DMS114 treated with DMSO at 0.1 percent for 48 hours (cell line): ENCODE data around the gene LONP1.
"Not testable (repeated sequence)": the region's sequence is repeated elsewhere in the genome, so short reads cannot be mapped to it uniquely, and the experiment has no call there.

Experiments used
- DNase-seq: peaks from one replicate; lab custom pipeline; 2025; ENCODE audit not compliant: unreplicated experiment; lab: John Stamatoyannopoulos, UW

Gene LONP1, protein sequence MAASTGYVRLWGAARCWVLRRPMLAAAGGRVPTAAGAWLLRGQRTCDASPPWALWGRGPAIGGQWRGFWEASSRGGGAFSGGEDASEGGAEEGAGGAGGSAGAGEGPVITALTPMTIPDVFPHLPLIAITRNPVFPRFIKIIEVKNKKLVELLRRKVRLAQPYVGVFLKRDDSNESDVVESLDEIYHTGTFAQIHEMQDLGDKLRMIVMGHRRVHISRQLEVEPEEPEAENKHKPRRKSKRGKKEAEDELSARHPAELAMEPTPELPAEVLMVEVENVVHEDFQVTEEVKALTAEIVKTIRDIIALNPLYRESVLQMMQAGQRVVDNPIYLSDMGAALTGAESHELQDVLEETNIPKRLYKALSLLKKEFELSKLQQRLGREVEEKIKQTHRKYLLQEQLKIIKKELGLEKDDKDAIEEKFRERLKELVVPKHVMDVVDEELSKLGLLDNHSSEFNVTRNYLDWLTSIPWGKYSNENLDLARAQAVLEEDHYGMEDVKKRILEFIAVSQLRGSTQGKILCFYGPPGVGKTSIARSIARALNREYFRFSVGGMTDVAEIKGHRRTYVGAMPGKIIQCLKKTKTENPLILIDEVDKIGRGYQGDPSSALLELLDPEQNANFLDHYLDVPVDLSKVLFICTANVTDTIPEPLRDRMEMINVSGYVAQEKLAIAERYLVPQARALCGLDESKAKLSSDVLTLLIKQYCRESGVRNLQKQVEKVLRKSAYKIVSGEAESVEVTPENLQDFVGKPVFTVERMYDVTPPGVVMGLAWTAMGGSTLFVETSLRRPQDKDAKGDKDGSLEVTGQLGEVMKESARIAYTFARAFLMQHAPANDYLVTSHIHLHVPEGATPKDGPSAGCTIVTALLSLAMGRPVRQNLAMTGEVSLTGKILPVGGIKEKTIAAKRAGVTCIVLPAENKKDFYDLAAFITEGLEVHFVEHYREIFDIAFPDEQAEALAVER

DNA sequence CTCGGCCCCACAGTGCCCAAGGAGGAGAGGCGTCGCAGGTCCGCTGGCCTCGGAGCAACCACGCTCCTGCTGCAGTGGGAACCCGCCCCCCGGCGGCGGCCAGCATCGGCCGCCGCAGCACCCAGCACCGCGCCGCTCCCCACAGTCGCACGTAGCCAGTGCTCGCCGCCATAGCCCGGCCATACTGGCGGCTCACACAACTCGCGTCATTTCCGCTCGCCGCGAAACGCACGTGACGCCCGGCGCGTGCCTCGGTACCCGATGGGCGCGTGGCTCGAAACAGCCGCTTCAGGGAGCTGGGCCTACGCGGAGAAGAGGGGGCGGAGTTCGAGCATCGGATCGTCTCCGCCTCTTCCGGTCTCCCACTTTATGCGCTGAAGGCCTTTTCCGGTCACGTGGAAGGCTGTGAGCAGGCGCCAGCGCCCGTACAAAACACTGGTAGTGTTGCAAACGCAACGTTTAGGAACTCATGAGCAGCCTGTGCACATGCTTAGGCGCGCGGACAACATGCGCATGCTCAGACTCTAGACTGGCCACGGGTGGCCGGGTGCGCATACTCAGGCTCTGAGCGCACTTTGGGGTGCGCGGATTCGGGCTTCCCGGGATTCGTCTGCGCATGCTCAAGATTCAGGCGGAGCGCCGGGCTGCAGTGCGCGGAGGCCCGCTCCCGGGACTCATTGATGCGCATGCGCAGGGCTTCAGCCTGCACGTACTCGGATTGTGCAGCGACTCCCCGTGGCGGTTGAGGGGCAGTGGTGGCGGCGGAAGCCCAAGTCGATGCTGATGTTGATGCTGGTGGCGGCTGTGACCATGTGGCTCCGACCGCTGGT lies at the start of gene LONP1, which contains the start of gene CATSPERD:
Gene LONP1, minus strand, starts transcription at position 186 of the 830 bp plus-strand sequence. Its CDS starts 14 bp downstream, at position 172.
Gene CATSPERD, plus strand, starts transcription at position 677 of the 830 bp plus-strand sequence. Its CDS starts 101 bp downstream, at position 778.
- peak; percentile 93 for DNase-seq

DNA sequence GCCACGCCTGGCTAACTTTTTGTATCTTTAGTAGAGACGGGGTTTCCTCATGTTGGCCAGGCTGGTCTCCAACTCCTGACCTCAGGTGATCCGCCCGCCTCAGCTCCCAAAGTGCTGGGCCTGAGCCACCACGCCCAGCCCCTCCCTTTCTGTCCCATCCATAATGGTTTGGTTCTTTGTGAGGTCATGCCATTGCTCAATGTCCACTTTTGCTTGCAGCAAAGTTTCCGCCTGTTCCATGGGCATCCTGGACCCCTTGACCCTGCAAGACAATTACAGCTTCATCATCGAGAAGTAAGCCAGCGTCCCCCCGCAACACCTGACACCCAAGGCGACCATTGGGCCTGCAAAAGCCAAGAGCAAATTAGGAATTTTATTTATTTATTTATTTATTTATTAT lies 48.0 kb upstream of the LONP1 start:
- DNase-seq, result no peak

DNA sequence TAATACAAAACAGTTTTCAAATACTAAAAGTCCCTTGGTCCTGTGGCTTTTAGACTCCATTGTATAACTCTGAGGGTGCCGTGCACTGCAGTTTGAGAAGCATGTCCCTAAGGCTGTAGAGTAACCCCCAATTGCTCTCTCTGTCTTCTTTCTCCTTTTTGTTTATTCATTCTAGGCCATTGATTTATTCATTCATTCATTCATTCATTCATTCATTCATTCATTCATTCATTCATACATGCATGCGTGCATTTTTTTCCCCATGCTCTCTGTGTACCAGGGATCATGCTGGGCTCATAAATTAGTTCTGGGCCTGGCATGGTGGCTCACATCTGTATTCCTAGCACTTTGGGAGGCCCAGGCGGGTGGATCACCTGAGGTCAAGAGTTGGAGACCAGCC lies 45.3 kb upstream of the LONP1 start:
- no peak for DNase-seq

DNA sequence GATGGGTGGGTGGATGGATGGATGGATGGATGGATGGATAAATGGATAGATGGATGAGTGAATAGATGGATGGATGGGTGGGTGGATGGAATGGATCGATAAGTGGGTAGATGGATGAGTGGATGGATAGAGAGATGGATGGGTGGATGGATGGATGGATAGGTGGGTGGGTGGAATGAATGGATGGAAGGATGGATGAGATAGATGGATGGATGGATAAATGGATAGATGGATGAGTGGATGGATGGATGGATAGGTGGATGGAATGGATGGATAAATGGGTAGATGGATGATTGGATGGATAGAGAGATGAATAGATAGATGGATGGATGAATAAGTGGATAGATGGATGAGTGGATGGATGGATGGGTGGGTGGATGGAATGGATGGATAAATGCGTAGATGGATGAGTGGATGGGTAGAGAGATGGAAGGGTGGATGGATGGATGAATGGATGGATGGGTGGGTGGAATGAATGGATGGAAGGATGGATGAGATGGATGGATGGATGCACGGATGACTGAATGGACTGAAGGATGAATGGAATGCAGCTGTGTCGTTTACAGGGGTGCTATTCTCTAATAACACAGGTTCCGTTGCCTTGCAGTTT lies 42.8 kb upstream of the LONP1 start:
- no peak for DNase-seq

DNA sequence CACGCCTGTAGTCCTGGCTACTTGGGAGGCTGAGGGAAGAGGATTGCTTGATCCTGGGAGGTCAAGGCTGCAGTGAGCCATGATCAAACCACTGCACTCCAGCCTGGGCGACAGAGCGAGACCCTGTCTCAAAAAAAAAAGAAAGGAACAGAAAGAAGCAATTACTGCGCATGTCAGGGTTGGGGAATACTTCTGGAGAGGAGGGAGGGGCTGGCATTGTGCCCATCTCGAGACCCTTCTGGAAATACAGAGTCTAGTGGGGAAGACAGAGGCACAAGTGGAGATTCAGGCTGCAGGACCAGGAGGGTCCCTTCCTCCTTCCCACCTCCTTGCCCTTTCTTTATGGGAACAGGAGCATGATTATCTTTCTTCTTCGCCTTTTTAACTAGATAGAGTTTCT lies 33.8 kb upstream of the LONP1 start:
- DNase-seq, result no peak

DNA sequence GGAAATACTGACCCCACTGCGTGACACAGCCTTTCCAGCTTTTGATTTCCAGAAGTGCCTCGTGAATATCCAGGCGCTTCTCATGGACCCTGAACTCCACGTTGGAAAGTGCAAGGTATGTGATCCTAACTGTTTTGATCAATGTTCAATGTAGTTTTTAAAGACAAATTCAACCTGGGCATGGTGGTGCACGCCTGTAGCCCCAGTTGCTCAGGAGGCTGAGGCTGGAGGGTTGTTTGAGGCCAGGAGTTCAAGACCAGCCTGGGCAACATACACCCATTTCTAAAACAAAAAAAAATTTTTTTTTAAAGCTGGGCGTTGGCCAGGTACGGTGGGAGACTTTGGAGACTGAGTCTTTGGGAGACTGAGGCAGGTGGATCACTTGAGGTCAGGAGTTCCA lies 31.8 kb upstream of the LONP1 start:
- DNase-seq, result no peak

DNA sequence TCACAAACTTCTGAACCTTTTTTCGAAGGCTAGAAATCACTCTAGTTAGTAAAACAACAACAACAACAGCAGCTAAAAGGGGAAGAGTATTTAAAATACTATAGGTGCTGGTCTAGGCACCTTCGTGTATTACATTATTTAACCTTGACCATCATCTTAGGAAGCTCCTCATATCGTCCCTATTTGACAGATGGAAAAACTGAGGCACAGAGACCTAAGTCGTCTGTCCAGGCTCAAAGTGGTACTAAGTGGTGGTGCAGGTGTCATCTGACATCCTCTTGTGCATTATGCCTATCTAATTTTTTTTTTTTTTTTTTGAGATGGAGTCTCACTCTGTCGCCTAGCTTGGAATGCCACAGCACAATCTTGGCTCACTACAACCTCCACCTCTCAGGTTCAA lies 29.6 kb upstream of the LONP1 start:
- DNase-seq, result no peak

DNA sequence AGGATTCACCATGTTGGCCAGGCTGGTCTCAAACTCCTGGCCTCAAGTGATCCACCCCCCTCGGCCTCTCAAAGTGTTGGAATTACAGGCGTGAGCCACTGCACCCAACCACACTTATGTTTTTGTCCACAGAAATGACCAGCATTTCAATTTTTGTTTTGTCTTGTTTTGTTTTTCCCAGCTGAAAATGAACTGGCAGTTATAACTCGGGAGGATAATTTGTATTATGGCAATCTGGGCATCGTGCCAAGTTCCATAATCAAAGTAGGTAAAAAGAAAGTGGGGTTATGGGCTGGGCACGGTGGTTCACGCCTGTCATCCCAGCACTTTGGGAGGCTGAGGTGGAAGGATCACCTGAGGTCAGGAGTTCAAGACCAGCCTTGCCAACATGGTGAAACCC lies 29.0 kb upstream of the LONP1 start:
- not testable (repeated sequence) for DNase-seq

DNA sequence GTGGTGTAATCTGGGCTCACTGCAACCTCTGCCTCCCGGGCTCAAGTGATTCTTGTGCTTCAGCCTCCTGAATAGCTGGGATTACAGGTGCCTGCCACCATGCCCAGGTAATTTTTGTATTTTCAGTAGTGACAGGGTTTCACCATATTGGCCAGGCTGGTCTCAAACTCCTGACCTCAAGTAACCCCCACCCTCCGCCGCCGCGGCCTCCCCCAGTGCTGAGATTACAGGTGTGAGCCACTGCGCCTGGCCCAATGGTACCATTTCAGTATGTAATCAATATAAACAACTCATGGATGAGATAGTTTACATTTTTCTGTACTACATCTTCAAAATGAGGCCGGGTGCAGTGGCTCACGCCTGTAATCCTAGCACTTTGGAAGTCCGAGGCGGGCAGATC lies 25.1 kb upstream of the LONP1 start:
- DNase-seq, result not testable (repeated sequence)

DNA sequence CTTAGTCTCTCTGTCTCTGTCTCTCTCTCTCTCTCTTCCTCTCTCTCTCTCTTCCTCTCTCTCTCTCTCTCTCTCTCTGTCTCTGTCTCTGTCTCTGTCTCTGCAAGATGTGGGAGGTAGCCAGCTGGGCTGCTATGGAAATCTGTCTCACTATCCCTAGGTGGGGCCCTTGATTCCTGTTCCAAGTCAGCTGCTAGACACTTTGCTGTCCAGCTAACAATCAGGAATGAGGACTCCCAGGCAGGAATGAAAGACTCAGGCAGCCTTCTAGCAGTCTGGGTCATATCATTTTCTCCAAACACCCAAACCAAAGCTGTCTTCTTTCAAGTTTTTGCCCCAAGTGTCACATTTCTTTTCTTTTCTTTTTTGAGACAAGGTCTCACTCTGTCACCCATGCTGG lies 23.7 kb upstream of the LONP1 start:
- no peak for DNase-seq

DNA sequence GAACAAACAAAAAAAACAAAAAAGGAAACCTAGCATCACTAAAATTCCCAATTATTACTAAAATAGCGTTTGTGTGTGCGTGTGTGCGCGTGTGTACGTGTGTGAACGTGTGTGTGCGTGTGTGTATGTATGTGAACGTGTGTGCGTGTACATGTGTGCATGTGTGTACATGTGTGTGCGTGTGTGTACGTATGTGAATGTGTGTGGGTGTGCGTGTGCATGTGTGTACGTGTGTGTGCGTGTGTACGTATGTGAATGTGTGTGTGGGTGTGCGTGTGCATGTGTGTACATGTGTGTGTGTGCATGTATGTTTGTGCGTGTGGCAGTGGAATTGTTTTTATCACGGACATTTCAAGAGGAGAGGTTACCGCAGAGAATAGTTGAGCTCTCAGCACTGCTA lies 22.1 kb upstream of the LONP1 start:
- DNase-seq, result no peak

DNA sequence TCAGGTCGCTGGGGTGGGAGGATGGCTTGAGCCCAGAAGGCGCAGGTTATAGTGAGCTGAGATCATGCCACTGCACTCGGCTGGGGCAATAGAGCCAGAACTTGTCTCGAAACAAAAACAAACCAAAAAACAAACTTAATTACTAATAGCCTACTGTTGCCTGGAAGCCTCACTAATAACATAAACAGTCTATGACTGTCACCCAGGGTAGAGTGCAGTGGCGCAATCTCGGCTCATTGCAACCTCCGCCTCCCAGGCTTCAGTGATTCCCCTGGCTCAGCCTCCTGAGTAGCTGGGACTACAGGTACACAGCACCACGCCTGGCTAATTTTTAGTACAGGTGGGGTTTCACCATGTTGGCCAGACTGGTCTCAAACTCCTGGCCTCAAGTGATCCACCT lies 18.5 kb upstream of the LONP1 start:
- DNase-seq, result no peak

DNA sequence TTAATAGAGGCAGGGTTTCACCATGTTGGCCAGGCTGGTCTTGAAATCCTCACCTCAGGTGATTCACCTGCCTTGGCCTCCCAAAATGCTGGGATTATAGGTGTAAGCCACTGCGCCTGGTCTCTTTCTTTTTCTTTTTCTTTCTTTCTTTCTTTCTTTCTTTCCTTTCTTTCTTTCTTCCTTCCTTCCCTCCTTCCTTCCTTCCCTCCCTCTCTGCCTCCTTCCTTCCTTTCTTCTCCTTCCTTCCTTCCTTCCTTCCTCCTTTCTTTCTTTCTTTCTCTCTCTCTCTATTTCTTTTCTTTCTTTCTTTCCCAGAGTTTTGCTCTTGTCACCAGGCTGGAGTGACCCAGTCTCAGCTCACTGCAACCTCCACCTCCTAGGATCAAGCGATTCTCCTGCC lies 13.2 kb upstream of the LONP1 start:
- not testable (repeated sequence) for DNase-seq

DNA sequence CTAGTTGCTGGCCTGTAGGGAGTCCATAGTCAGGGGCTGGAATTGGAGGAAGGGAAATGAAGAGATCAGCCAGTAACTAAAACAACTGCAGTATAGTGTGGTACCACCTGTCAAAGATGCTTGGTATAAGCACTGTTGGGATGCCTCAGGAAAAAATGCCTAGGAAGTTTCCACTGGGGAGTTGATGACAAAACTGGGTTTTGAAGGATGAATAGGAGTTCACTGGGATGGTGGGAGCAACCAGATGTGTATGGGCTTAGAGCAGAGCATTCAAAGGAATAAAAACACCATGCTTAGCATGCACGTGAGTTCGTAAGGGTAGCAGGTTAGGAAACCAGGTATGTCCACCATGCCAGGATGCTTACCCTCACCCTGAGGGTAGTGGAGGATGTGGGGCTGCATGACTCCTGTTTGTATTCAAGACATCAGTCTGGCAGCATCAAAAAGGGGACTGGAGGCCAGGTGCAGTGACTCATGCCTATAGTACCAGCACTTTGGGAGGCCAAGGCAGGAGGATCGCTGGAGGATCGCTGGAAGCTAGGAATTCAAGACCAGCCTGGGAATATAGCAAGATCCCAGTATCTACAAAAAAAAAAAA lies 7.6 kb upstream of the LONP1 start:
- no peak for DNase-seq

DNA sequence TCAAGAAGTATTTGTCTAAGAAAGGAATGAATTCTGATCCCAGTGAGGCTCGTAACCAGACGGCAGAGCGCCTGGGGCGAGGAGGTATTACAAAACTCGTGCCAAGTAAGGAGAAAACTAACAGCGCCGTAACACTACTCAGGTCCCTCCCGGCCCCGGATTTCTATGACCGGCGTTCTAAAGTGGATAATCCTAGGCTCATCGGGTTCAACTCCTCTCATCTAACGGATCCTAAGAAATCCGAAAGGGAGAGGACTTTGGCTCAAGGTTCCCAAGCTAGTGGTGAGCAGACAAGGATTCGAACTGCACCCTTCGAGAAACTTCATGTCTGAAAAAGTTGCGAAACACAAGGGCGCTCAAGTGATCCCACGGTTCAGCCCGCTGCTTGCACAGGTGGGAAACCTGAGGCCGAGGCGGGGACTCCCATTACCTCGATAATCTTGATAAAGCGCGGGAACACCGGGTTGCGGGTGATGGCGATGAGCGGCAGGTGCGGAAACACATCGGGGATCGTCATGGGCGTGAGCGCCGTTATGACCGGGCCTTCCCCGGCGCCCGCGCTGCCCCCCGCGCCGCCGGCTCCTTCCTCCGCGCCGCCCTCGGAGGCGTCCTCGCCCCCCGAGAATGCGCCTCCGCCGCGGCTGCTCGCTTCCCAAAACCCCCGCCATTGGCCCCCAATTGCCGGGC lies 529 bp downstream of the LONP1 start:
- no peak for DNase-seq

DNA sequence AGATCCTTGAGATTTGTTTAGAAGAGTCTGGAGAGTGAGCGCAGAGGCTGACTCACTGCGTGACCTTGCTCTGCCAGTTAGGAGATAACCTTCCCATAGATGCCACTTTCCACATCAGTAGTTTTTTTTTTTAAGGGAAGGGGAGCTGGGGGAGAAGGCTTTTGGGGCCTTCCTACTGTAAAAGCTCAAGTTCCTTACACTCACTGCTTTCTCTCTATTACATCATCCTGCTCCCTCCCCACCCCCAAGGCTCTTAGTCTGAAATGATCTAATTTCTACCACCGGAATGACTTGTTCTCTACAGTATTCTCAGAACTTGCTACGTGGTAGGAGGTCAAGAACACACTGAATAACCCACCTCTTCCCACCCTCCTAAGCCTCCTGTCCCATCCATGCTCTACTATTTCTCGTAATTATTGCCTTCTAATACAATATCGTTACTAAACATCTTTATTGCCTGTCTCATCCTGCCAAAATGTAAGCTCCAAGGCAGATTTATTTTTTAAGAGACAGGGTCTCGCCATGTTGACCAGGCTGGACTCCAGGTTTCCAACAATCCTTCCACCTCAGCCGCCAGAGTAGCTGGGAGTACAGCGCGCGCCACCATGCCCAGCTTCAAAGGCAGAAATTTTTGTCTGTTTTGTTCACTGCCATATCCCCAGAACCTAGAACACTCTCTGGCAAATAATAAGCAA lies 1.2 kb downstream of the LONP1 start:
- no peak for DNase-seq

DNA sequence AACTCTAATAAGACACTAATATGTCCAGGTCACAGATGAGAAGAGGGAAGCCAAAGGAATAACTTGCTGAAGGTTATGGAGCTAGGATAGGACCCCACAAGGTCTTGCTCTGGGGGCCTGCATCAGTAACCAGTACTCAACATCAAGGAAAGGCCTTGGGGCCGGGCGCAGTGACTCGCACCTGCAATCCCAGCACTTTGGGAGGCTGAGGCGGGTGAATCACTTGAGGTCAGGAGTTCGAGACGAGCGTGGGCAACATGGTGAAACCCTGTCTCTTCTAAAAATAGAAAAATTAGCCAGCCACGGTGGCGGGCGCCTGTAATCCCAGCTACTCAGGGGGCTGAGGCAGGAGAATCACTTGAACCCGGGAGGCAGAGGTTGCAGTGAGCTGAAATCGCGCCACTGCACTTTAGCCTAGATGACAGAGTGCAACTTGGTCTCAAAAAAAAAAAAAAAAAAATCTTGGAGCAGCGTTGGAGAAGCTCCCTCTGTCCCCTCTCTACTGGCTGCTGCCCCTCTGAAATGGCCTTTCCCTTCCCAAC lies 1.8 kb downstream of the LONP1 start:
- DNase-seq, result no peak

DNA sequence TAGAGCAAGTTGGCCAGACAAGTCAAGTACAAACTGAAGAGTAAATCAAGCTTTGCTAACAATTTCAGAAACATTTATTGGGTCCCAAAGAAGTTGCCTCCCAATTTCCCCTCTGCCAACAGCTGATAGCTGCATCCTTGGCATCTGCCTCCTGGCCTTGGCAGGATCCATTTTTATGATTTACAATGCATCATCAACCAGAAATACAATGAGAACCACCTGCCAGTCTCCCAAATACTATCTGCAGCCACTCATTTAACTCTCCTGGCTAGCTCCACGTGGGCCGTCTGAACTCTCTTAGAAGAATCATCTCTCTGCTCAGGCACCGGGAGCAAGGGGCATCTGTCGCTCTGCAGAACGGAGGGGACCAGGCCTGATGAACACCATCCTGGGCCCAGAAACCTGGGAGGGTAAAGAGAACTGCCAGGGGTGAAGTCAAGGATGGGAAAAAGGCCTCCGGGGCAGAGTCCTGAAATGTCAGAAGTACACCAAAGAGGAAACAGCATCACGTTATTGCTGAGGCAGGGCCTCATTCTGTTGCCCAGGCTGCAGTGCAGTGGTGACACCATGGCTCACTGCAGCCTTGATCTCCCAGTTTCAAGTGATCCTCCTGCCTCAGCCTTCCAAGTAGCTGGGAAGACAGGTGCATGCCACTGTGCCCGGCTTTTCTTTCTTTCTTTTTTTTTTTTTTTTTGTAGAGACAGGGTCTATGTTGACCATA lies 2.6 kb downstream of the LONP1 start:
- no peak for DNase-seq
